T-helper 9 cell (primary cell): ENCODE measurements around the gene TMEM135.
"Not testable (repeated sequence)": the region's sequence is repeated elsewhere in the genome, so short reads cannot be mapped to it uniquely, and the experiment has no call there.

ENCODE experiments used
- DNase-seq: peaks from one replicate; pipeline ENCODE4 v3.0.0-alpha.2; 2020

Gene TMEM135

GRCh38 chr11:87081358-87081757 lies 43.6 kb downstream of the TMEM135 start:
- DNase-seq = no peak

GRCh38 chr11:87082590-87082989 lies 44.9 kb downstream of the TMEM135 start:
- DNase-seq = no peak

- DNase-seq = no peak
Observed at GRCh38 chr11:87083029-87083428, 45.3 kb downstream of the TMEM135 start.

GRCh38 chr11:87092159-87092558 lies 54.4 kb downstream of the TMEM135 start:
- DNase-seq = no peak

- DNase-seq = no peak
Observed at GRCh38 chr11:87092567-87092966, 54.8 kb downstream of the TMEM135 start.

GRCh38 chr11:87097582-87097981 lies 59.8 kb downstream of the TMEM135 start:
- DNase-seq = peak; percentile 6

- no peak for DNase-seq
Observed at GRCh38 chr11:87101956-87102580, 64.3 kb downstream of the TMEM135 start.

- not testable (repeated sequence) for DNase-seq
Observed at GRCh38 chr11:87105826-87106225, 68.1 kb downstream of the TMEM135 start.

GRCh38 chr11:87107379-87107778 lies 69.6 kb downstream of the TMEM135 start:
- DNase-seq = not testable (repeated sequence)

- no peak for DNase-seq
Observed at GRCh38 chr11:87110443-87111131, 72.9 kb downstream of the TMEM135 start.

GRCh38 chr11:87114093-87114492 lies 76.4 kb downstream of the TMEM135 start:
- DNase-seq = no peak

- no peak for DNase-seq
Observed at GRCh38 chr11:87116185-87116584, 78.5 kb downstream of the TMEM135 start.

GRCh38 chr11:87120937-87121336 lies 83.2 kb downstream of the TMEM135 start:
- no peak for DNase-seq

- no peak for DNase-seq
Observed at GRCh38 chr11:87122852-87123251, 85.1 kb downstream of the TMEM135 start.

- no peak for DNase-seq
Observed at GRCh38 chr11:87125257-87125656, 87.5 kb downstream of the TMEM135 start.

- no peak for DNase-seq
Observed at GRCh38 chr11:87127101-87127500, 89.4 kb downstream of the TMEM135 start.

GRCh38 chr11:87128372-87128771 lies 90.6 kb downstream of the TMEM135 start:
- DNase-seq = no peak

- DNase-seq = no peak
Observed at GRCh38 chr11:87134524-87135106, 96.9 kb downstream of the TMEM135 start.

GRCh38 chr11:87136236-87136635 lies 98.5 kb downstream of the TMEM135 start:
- DNase-seq = no peak

- no peak for DNase-seq
Observed at GRCh38 chr11:87137711-87138110, 100.0 kb downstream of the TMEM135 start.

GRCh38 chr11:87139475-87139874 lies 101.7 kb downstream of the TMEM135 start:
- DNase-seq = no peak

- no peak for DNase-seq
Observed at GRCh38 chr11:87141322-87141721, 103.6 kb downstream of the TMEM135 start.

GRCh38 chr11:87141980-87142514 lies 104.3 kb downstream of the TMEM135 start:
- DNase-seq = no peak

- DNase-seq = no peak
Observed at GRCh38 chr11:87142594-87142993, 104.9 kb downstream of the TMEM135 start.
